ENCODE measurements around the gene RALGPS1.

The RALGPS1 gene

DNA sequence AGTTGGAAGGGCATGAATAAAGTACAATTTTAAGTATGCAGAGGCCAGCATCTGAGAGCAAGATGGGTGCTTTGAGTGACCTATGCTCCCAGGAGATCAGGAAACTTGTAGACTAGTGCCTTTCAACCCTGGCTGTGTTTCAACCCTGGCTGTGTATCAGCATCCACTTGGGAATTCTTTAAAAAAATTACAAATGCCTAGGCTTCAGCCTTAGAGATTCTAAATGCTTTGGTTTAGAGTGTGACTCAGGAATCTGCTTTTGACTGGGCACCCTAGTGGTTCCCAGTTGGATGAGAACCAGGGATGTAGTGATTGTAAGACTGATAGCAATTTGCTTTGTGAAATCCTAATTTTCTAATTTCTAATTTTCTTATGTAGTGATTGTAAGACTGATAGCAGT, 65.6 kb downstream of the RALGPS1 start:
- TF ChIP-seq, protein P1, sequence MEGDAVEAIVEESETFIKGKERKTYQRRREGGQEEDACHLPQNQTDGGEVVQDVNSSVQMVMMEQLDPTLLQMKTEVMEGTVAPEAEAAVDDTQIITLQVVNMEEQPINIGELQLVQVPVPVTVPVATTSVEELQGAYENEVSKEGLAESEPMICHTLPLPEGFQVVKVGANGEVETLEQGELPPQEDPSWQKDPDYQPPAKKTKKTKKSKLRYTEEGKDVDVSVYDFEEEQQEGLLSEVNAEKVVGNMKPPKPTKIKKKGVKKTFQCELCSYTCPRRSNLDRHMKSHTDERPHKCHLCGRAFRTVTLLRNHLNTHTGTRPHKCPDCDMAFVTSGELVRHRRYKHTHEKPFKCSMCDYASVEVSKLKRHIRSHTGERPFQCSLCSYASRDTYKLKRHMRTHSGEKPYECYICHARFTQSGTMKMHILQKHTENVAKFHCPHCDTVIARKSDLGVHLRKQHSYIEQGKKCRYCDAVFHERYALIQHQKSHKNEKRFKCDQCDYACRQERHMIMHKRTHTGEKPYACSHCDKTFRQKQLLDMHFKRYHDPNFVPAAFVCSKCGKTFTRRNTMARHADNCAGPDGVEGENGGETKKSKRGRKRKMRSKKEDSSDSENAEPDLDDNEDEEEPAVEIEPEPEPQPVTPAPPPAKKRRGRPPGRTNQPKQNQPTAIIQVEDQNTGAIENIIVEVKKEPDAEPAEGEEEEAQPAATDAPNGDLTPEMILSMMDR (conservative IDR thresholded peaks at IDR 0.05; ENCODE audit: low read length) = no peak
- DNase-seq (ENCODE audit: low read depth) = peak; percentile 28
- H3K4me3 ChIP-seq (ENCODE audit: low read length) = no peak overlapping the region

DNA sequence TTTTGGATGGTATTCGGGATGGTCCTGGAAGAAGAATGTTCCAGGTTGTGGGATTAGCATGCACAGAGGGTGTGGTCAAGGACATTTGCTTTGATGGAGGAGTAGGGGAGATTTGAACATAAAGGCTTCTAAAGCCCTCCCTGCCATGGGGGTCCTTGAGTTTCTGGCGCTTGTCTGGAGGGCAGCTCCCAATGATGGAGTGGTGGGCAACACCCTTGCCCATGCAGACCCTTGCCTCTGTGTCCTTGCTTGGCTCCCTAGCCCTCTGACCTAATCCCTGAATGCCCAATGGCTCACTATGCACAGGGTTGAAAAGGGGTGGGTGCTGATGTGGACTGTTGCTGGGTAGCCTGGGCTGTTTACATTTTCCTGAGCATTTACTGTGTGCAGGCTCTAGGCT, 66.6 kb downstream of the RALGPS1 start:
- TF ChIP-seq, protein P1 (conservative IDR thresholded peaks at IDR 0.05; ENCODE audit: low read length) = no peak
- no peak for DNase-seq (ENCODE audit: low read depth)
- H3K4me3 ChIP-seq (ENCODE audit: low read length) = no peak overlapping the region

DNA sequence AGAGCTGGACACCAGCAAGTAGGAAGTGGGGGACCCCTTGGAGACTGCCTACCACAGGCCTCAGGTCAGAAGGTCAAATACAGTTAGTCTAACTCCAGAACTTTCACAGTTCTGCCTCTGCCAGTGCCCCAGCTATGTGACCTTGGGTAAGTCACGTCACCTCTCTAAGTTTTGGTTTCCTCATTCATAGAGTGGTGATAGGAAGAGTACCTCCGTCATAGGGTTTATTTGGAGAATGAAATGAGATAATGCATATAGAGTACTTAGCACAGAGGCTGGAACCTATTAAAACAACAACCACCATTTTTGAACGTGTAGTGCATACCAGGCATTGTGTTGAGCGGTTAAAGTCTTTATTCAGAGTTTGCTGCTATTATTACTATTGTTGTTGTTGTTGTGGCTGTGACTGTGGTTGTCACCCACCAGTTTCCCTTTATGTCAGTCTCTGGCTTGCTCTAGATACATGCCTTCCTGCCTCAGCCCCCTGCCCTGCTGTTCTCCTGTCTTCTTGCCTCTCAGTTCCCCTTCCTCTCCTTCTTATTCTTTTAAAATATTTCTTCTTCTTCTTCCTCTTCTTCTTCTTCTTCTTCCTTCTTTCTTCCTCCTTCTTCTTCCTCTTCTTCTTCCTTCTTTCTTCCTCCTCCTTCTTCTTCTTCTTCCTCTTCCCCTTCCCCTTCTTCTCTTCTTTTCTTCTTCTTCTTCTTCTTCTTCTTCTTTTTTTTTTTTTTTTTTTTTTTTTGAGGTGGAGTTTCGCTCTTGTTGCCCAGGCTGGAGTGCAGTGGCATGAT, 67.8 kb downstream of the RALGPS1 start:
- no peak for DNase-seq (ENCODE audit: low read depth)
- TF ChIP-seq, protein P1 (conservative IDR thresholded peaks at IDR 0.05; ENCODE audit: low read length) = no peak
- no peak overlapping the region for H3K4me3 ChIP-seq (ENCODE audit: low read length)

DNA sequence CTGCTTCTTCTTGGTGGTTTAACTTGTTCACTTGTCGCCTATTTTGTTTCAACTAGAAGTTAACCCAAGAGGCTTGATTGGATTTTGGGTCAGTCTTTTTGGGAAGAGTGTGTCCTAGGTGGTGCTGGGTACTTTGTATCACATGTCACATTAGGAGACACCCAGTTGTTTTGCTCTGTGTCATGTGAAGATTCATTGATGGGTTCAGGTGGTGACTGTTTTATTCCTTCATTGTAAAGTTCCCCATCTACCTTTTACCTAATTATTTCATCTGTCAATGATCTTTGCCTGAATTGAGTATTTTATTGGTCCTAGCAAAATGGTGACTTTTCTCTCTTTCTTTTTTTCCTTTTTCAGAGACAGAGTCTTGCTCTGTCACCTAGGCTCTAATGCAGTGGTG, 69.2 kb downstream of the RALGPS1 start:
- no peak overlapping the region for H3K4me3 ChIP-seq (ENCODE audit: low read length)
- no peak for DNase-seq (ENCODE audit: low read depth)
- TF ChIP-seq, protein P1 (conservative IDR thresholded peaks at IDR 0.05; ENCODE audit: low read length) = no peak

DNA sequence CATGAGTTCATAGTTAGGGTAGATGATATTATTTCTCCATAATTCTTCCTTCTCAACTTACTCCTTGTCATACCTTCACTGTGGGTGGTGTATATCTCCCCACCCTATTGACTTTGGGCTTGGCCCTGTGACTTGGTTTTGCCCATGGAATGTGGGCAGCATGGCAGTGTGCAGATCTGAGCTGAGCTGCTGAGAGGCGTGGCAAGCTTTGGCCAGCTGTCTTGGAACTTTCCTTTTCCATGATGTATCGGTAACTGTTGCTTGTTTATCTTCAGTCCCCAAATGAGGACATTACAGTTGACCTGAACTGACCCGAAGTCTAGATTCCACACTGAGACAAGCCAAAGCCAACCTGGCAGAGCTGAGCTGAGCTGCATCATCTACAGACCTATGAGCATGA, 70.4 kb downstream of the RALGPS1 start:
- DNase-seq (ENCODE audit: low read depth) = peak; percentile 6
- TF ChIP-seq, protein P1 (conservative IDR thresholded peaks at IDR 0.05; ENCODE audit: low read length) = no peak
- H3K4me3 ChIP-seq (ENCODE audit: low read length) = no peak overlapping the region

DNA sequence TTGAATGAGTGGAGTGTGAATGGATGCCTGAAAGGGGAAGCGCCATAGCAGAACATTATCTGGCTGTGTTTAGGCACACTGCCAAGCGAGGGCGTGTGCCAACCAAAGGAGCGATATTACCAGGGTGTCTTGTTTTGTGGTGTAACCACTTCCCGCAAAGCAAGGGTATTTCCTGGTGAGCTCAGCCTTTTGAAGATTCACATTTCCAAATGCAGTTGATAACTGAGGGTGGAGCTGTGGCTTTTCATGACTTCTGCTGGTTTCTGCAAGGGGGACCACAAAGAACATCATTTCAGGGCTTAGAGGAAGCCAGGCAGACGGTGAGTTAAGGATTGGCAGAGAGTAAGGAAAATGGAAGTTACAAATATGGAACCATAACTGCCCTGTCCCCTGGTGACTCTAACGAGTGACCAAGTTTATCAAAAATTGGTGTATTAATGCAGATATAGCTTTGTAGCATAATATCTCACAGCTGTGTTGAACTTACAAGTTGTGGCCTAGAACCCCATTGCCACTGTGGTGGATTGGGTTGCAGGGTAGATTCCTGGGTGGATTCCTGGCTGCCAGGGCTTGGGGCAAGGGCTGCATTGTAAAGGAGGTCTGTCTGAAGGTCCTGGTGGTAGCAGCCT, 71.4 kb downstream of the RALGPS1 start:
- DNase-seq (ENCODE audit: low read depth) = peak; percentile 58
- no peak overlapping the region for H3K4me3 ChIP-seq (ENCODE audit: low read length)
- TF ChIP-seq, protein P1 (conservative IDR thresholded peaks at IDR 0.05; ENCODE audit: low read length) = no peak

DNA sequence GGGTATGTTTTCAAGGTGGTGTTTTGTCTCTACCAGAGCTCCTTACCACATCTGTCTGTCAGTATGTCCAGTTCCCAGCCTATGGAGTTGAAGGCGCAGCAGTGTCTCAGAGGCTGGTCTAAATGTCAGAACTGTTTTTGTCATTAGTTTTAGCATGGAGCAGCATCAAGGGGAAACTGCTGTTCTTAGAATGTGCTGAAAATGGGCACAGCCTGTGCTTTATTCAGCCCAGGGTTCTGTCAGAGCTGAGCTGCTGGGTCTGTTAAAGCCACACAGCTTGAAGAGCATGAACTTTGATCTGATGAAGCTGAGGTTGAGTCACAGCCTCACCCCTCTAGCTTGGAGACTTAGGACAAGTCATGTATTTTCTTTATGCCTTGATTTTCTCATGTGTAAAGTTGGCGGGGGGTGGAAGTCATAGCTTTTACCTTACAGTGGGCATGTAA, 71.9 kb downstream of the RALGPS1 start:
- H3K4me3 ChIP-seq (ENCODE audit: low read length) = no peak overlapping the region
- TF ChIP-seq, protein P1 (conservative IDR thresholded peaks at IDR 0.05; ENCODE audit: low read length) = no peak
- DNase-seq (ENCODE audit: low read depth) = peak; percentile 4
